ENCODE data around the gene LBH.

DNA sequence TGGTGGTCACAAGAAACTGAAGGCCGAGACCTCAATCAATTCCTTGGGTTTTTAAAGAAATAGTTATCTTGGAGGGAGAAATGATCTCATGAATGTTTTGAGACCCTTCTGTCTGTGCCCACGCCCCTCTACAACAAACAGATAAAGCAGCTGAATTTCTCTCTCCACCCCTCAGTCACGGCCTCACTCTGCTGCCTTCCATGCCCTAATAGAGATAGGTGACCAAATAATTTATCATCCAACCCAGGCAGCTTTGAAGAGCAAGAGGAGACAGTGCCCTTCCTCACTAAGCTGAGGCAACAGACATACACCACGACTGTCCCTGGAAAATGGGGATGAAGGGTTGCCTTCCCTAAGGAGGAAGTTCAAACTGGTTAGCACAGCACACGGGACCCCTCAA, 71.2 kb downstream of the LBH start:
- TF ChIP-seq POLR2A (IDR thresholded peaks at IDR 0.05; ENCODE audit: low read depth, low read length) (no peak), POU2F2 (IDR thresholded peaks at IDR 0.05; ENCODE audit: low read depth, low read length) (no peak), PAX5 (IDR thresholded peaks at IDR 0.05; ENCODE audit: insufficient read depth, low read length, severe bottlenecking) (no peak), TAF1 (IDR thresholded peaks at IDR 0.05; ENCODE audit: low read depth, low read length) (no peak), POLR2AphosphoS5 (IDR thresholded peaks at IDR 0.05; ENCODE audit: low read depth, low read length) (no peak)

All from GM12891 (cell line).